Measurements from ENCODE around the gene KMT2B.

Gene KMT2B

DNA sequence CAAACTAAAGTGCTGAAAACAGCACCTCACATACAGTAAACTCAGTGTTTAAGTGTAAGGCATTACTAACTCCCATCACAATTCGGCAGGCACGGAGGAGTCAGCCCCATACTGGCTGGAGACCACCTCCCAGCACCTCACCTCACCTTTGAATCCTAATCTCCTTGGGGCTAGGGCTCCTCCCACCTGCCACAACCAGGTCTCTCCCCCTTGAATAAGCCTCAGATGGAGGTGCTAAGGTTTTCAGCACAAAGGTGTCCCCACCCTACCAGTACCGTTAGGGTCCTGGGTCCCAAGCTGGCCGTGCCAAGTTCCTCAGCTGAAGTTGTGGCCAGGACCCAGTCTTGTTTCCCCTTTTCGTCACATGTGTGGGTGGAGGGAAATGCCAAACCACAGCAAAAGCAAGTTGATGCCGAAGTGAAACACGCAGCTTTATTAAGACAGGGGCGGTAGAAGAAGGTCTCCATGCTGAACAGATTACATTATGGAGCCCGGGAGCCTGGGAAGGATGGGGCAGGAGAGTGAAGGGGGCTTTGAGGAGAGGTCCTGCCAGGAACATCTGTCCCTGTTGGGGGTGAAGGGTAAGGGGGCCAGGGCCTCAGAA is 24.4 kb downstream of the KMT2B start, which contains the start of gene IGFLR1:
TSS of gene IGFLR1 (minus strand) at position 332 of the 604 bp plus-strand sequence. CDS start 1,272 bp downstream, outside the sequence.
- DNase-seq: no peak

DNA sequence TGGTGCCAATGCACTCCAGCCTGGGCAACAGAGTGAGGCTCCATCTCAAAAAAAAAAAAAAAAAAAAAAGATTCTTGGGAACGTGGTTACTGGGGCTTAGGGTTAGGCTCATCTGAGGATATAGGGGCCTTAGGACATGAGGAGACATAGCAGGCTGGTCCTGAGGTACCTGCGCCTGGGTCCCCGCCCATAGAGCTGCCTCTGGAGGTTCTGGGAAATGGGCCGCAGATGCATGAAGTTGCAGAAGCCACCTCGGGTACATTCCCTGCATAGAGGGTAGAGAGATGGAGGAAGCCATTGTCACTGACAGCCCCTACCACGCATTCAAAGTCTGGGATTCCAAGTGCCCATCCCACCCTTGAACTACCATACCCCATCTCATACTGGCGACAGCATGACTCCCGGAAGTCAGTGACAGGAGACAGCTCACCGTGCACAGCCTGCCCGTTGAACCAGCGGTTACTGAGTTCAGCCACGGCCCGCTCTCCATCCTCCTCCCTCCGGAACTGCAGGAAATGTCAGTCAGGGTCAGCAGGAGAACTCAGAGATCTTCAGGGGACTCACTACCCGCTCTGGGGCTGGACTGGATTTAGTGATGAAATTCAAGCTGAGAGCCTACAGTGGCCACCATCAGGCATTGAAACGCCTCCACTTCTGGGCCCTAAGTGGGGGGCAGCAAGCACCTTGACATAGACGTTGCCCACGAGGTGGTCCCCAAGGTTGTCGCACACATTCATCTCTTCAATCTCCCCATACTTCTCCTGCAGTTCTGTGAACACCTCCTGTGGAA is 26.0 kb downstream of the KMT2B start:
- no peak for DNase-seq

GRCh38 chr19:35744430-35745327 is 26.9 kb downstream of the KMT2B start:
- DNase-seq: peak; percentile 98

DNA sequence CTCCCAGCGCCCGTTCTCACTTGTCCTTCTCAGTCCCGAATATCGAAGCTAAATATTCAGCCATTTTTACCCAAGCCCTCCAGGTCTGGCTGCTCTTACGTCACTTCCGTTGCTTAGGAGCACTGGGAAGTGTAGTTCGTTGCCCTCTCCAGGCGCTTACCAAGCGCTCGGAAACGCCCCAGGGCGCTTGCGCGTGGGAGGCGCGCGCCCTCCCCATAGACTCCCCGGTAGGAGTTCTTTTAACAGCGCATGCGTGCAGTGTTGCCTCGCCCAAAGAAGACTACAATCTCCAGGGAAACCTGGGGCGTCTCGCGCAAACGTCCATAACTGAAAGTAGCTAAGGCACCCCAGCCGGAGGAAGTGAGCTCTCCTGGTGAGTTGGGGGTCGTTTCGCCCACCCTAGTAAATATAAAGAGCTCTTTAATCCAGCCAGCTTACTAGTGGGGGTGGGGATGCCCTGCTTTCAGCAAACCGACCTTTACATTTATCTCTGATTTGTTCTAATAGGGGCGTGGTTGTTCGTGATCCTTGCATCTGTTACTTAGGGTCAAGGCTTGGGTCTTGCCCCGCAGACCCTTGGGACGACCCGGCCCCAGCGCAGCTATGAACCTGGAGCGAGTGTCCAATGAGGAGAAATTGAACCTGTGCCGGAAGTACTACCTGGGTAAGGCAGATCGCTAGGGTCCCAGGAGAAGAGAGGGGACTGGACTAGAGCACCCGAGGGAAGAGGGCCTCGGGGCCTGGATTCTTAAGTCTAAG is 27.7 kb downstream of the KMT2B start, which contains the start of the genes PSENEN and U2AF1L4:
TSS of gene PSENEN (plus strand) at position 324 of the 759 bp plus-strand sequence. CDS start at position 604, 280 bp downstream.
TSS of gene U2AF1L4 (minus strand) at position 91 of the 759 bp plus-strand sequence. CDS start at position 64, 27 bp downstream.
- peak; percentile 99 for DNase-seq

DNA sequence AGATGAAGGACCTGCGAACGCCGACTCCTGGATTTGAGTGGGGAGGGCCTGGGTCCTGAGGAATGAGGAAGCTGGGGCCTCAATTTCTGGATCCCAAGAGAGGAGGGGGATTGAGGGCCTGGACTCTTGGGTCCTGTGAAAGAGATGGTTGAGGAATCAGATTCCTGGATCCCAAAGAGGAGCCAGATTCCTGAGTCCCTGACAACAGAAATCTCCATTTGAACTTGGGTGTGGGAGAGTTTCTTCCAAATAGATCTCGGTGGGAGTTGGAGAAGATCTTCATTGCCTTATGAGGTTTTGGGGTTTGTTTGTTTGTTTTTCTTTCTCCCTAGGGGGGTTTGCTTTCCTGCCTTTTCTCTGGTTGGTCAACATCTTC is 28.3 kb downstream of the KMT2B start:
- DNase-seq: no peak

DNA sequence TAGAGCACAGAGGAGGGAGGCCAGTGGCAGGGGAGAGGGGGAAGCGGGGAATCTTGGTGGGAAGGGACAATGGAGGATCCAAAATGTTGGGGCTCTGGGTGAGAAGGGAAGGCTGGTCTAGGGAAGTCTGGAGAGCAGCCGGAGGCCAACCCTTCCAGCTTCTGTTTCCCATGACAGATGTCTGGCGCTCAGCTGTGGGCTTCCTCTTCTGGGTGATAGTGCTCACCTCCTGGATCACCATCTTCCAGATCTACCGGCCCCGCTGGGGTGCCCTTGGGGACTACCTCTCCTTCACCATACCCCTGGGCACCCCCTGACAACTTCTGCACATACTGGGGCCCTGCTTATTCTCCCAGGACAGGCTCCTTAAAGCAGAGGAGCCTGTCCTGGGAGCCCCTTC is 28.7 kb downstream of the KMT2B start:
- DNase-seq: no peak

DNA sequence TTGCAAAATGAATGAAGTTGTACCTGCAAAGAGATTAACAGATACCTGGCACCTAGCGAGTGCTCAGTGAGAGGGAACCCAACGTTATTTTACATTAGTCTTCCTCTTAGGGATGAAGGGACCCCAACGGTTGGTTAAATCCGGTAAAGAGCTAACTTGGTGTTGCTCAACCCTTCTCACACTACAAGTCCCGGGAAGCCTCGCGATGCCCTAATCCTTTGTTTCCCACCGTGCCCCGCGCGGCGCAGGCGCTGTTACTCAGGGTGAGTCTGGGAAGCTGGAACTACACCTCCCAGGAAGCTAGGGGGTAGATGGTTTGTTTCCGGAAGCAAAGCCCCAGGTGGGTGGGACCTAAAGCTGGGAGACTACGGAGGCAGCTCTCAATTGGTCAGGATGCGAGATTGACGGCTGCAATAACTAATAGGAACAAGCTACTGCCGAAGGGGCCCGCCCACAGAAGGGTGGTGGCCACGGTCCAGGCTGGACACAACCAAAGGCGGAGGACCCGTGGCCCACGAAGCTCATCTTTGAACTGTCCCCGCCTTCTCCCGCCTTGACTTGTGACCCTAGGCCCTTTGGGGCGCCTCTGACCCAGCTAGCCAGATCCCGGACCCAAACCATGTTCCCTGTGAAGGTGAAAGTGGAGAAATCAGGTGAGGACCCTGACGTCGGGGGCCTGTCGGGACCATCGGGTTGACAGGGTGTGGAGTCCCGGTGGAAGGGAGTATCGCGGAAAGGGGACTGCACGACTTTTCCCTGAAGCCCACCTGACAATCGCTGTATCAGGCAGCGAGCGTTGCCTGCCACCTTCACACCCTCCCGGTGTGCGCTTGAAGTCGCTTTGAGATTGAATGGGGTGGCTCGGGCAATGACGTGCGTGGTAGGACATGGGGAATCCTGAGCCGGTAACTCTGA is 30.6 kb downstream of the KMT2B start, which contains the start of gene LIN37:
TSS of gene LIN37 (plus strand) at position 471 of the 915 bp plus-strand sequence. CDS start at position 620, 149 bp downstream.
- peak; percentile 100 for DNase-seq

DNA sequence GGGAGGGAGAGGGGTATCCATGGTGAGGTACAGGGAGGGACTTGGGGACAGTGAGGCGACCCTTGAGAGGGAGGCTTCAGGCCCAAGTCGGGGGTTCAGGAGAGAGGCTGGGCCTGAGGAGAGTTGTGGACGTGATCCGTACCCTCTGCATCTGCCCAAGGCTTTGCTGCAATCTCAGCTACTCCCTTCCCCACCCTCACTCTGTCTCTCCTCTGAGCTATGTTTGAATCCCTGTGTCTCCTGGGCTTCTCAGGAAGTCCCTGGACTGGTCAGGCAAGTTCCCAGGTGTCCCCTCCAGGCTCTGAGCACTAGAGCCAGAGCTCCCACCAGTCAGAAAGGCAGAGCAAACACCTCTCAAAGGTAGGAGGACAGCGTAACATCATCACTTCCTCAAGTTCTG is 32.4 kb downstream of the KMT2B start:
- no peak for DNase-seq

GRCh38 chr19:35751839-35752745 is 34.3 kb downstream of the KMT2B start:
- no peak for DNase-seq

DNA sequence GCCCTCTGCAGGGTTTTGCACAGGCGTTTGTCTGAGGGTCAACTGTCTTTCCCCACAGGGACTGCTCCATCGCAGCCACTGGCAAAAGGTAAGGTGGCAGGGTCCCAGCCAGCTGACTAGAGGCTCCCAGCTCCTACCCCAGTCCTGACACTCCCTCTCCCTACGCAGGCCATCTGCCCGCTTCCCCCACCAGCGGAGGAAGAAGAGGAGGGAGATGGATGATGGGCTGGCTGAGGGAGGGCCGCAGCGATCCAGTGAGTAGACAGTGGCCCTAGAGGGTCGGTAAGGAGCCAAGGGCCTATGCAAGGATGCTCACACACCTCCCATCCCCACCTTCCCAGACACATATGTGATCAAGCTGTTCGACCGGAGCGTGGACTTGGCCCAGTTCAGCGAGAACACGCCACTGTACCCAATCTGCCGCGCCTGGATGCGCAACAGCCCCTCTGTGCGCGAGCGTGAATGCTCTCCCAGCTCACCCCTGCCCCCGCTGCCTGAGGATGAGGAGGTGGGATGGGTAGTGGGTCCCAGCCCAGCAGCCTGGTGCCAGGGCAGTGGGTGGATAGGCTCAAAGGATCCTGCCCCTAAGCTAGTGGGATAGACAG is 35.0 kb downstream of the KMT2B start:
- DNase-seq: no peak

DNA sequence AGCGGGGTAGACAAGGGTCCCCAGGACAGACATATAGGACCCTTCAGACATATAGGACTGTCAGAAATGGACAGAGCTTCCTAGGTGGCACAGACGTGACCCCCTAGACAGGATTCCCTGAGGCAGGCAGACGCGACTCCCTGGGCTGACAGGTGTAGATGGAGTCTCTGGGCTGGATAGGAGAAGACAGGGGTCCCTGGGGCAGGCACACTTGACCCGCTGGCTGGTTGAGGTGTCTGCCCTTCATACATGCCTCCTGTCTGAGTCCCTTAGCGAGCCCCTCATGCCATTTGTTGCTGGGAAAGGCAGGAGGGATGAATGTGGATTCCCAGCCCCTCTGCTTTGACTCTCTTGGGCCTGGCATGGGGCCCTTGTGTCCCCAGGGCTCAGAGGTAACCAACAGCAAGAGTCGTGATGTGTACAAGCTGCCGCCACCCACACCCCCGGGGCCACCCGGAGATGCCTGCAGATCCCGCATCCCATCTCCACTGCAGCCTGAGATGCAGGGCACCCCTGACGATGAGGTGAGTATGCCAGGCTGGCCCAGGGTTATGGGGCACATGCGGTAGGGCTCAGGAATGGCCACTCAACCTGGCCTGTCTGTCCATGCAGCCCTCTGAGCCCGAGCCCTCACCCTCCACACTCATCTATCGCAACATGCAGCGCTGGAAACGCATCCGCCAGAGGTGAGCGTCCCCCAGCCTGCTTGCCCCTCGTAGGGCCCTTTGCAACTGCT is 36.0 kb downstream of the KMT2B start:
- DNase-seq: no peak

- DNase-seq: peak; percentile 28
Observed at GRCh38 chr19:35754370-35755130, 36.7 kb downstream of the KMT2B start.

DNA sequence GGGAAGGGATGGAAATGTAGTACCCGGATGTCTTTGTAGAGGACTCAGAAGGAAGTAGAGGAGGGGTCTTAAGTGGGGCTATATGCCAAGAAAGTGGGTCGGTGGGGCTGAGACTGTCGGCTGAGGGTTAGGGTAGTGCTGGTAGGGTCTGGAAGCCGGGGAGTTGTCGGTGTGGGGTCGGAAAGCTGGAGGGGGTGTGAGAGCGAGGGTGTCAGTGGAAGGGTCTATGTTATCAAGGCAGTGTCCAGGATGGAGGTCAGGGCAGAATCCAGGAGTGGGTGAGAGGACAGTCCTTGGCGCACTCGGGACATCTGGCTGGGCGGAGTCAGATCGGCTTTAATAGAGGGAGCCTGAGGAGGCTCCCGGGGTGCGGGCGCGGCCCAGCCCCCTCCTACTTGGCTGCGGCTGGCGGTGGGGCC is 37.3 kb downstream of the KMT2B start:
- no peak for DNase-seq

GRCh38 chr19:35755550-35756376 is 38.0 kb downstream of the KMT2B start:
- DNase-seq: peak; percentile 91

DNA sequence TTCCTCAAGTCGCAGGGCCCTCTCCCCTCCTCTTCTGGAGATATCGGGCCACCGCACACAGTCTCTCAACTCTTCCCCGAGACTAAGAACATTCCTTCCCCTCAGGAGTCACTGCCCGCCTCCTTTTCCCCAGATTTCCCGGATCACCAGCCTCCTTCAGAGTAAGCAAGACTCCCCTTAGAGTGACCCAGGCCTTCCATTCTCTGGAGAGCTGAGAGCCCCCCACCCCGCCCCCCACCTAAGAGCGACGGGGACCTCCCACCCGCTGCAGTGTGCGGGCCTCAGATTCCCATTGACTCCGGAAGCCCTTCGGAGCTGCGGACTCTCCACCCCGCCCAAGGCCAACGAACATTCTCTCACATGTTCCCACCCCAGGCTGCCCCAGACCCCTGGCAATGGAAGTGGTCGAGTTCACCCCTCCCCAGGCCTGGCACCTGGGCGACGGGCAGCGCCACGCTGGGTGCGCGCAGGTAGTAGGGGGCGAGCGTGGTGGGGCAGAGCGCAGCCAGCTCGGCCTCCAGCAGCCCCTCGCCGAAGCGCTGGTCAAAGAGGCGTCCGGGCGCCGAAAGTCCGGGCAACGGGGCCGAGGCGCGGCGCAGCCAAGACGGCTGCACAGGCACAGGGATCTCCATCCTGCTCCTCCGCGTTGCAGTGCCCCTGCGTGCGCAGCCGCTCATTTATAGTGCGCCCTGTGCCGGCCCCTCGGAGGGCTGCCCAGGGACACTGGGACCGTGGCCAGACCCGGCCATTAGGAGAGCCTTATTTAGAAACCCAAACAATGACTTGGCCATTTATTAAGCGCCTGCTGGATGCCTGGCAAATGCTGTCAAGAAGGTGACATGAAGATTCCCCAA is 38.8 kb downstream of the KMT2B start, which contains the start of gene HSPB6:
TSS of gene HSPB6 (minus strand) at position 653 of the 854 bp plus-strand sequence. CDS start at position 632, 21 bp downstream.
- DNase-seq: peak; percentile 86

All from femur (tissue), 1 donor.